NB4 (cell line): ENCODE results near the gene SLC2A9.

Experiments
- DNase-seq: peaks from one replicate; pipeline ENCODE4 v3.0.0; 2010; ENCODE audit warnings: low read depth
- H3K4me3 ChIP-seq: one replicate; pipeline ENCODE4 v1.5.1; 2011; ENCODE audit warnings: mild to moderate bottlenecking, low read depth, low read length, moderate library complexity
- MYC ChIP-seq: IDR thresholded peaks from 2 replicates; pipeline ENCODE4 v1.6.1; 2011; ENCODE audit warnings: low read depth, low read length
- POLR2A ChIP-seq: IDR thresholded peaks from 2 replicates; pipeline ENCODE4 v1.6.1; 2011; ENCODE audit warnings: mild to moderate bottlenecking; ENCODE audit not compliant: insufficient read length; ENCODE audit errors: extremely low read depth
- TF ChIP-seq, protein P1 (sequence below): IDR thresholded peaks from one replicate; pipeline ENCODE4 v1.5.1; 2012; ENCODE audit warnings: low read depth, low read length
- TF ChIP-seq, protein P2 (sequence below): IDR thresholded peaks from 2 replicates; pipeline ENCODE4 v1.6.1; 2011; ENCODE audit warnings: low read depth, low read length

SLC2A9 gene

GRCh38 chr4:10033191-10033881 lies 12.0 kb upstream of the SLC2A9 start:
- no peak for TF ChIP-seq MYC
- TF ChIP-seq POLR2A = no peak
- TF ChIP-seq, protein P1, sequence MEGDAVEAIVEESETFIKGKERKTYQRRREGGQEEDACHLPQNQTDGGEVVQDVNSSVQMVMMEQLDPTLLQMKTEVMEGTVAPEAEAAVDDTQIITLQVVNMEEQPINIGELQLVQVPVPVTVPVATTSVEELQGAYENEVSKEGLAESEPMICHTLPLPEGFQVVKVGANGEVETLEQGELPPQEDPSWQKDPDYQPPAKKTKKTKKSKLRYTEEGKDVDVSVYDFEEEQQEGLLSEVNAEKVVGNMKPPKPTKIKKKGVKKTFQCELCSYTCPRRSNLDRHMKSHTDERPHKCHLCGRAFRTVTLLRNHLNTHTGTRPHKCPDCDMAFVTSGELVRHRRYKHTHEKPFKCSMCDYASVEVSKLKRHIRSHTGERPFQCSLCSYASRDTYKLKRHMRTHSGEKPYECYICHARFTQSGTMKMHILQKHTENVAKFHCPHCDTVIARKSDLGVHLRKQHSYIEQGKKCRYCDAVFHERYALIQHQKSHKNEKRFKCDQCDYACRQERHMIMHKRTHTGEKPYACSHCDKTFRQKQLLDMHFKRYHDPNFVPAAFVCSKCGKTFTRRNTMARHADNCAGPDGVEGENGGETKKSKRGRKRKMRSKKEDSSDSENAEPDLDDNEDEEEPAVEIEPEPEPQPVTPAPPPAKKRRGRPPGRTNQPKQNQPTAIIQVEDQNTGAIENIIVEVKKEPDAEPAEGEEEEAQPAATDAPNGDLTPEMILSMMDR = no peak
- TF ChIP-seq, protein P2, sequence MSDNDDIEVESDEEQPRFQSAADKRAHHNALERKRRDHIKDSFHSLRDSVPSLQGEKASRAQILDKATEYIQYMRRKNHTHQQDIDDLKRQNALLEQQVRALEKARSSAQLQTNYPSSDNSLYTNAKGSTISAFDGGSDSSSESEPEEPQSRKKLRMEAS = no peak
- H3K4me3 ChIP-seq = no peak overlapping the region
- peak; percentile 44 for DNase-seq

DNA sequence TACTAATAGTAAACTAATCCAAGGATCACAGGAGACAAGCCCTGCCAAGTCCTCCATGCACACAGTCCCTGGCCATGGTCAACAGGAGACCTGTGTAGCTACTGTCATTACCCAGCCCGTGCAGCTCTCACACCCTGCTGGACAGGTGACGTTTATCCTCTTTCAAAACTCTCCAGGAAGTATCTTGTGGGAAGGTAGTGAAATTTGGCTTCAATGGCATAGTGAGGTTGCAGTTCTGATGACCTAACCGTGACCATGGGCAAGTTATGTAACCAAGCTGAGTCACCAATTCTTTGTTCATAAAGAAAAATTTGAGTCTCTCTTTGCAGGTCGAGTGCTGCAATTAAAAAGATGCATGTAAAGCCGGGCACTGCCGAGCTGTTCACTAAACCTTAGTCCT lies 11.3 kb upstream of the SLC2A9 start:
- DNase-seq = peak; percentile 87
- TF ChIP-seq, protein P2 = 0 out of 2 replicates have a peak, but pooled peaks have one; percentile 16
- TF ChIP-seq, protein P1 = no peak
- 0 out of 2 replicates have a peak, but pooled peaks have one; percentile 28 for TF ChIP-seq MYC
- H3K4me3 ChIP-seq = no peak overlapping the region

DNA sequence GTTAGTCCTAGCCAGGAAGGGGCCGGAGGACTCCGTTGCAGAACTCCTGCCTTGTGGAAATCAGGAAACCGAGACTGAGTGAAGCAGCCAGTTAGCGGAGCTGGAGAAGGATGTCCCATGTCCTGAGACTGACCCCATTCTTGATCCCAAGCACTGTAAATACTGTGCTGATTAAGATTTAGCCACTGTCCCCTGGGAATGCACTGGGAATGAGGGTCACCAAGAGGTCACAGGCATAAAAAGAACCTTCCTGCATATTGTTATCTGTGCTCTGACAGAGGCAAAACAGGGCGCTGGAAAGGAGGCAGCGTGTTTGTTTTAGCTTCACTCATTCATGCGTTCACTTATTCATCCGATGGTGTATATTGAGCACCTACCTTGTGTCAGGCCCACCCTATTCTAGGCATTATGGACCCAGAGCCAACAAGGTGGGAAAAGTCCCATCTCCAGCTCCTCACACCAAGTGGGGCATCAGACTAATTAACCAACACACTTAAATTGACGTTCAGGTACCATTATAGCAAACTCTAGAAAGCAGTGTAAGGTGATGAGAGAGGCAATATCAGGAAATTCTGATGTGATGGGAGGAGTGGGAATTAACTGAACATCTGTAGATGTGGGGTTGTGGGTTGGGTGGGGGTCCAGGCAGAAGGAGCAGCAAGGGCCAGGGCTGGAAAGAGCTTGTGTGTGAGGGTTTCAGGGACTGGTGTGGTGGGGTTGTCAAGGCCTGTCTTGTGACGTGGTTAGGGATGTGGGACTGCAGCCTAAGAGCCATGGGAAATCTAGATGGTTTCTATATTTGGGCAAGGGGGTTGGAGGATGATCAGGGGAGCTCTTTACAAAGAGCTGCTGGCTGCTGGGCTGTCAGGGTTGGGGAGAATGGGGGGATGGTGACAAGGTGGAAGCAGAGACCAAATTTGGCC lies 10.6 kb upstream of the SLC2A9 start:
- TF ChIP-seq, protein P2 = no peak
- TF ChIP-seq POLR2A (no peak), MYC (no peak)
- TF ChIP-seq, protein P1 = no peak
- DNase-seq = no peak
- H3K4me3 ChIP-seq = no peak overlapping the region

- H3K4me3 ChIP-seq = no peak overlapping the region
- TF ChIP-seq POLR2A (no peak), MYC (no peak)
- TF ChIP-seq, protein P1 = no peak
- TF ChIP-seq, protein P2 = no peak
- no peak for DNase-seq
Observed at GRCh38 chr4:10030972-10031667, 9.8 kb upstream of the SLC2A9 start.

DNA sequence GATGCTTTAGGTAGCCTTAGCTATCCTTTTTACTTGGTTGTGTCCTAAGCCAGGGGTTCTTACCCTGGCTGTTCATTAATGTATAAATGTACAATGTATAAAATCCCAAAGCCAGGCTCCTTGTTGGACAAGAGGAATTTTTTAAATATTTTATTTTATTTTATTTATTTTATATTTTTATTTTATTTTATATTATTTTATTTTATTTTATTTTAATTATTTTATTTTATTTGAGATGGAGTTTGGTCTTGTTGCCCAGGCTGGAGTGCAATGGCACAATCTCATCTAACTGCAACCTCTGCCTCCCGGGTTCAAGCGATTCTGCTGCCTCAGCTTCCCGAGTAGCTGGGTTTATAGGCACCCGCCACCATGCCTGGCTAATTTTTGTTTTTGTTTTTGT lies 8.1 kb upstream of the SLC2A9 start:
- TF ChIP-seq POLR2A (no peak), MYC (no peak)
- TF ChIP-seq, protein P1 = no peak
- TF ChIP-seq, protein P2 = no peak
- no peak overlapping the region for H3K4me3 ChIP-seq
- no peak for DNase-seq
